SK-N-SH treated with all-trans-retinoic acid at 6 μM for 48 hours (cell line): ENCODE measurements around the gene PHF21B.

Experiments used
- CSDC2 ChIP-seq: fragments of 250-450 bp; sonication (Bioruptor Pico); IDR thresholded peaks from 2 replicates; pipeline ENCODE4 v1.5.0; 2020; ENCODE audit warnings: mild to moderate bottlenecking, moderate library complexity
- TCF4 ChIP-seq: fragments of 250-450 bp; sonication (Bioruptor Pico); IDR thresholded peaks from 2 replicates; pipeline ENCODE4 v1.8.0; 2021; ENCODE audit warnings: mild to moderate bottlenecking, moderate library complexity, borderline replicate concordance
- ZC3H10 ChIP-seq: fragments of 250-450 bp; sonication (Bioruptor Pico); IDR thresholded peaks from 2 replicates; pipeline ENCODE4 v1.5.1; 2021; ENCODE audit warnings: mild to moderate bottlenecking, moderate library complexity
- ZNF565 ChIP-seq: fragments of 450-650 bp; formaldehyde crosslinking; conservative IDR thresholded peaks from 2 replicates; pipeline ENCODE4 v1.5.0; 2020; ENCODE audit warnings: low read depth, mild to moderate bottlenecking, moderate library complexity
- TF ChIP-seq, protein P1 (sequence below): fragments of 250-450 bp; sonication (Bioruptor Pico); IDR thresholded peaks from 2 replicates; pipeline ENCODE4 v1.8.0; 2021; ENCODE audit warnings: low read depth, mild to moderate bottlenecking, moderate library complexity, borderline replicate concordance

GRCh38 chr22:44942979-44943700 is 66.7 kb downstream of the PHF21B start:
- TF ChIP-seq ZC3H10 (CRISPR knock-in tag) (no peak), TCF4 (CRISPR knock-in tag) (no peak), CSDC2 (no peak), ZNF565 (CRISPR knock-in tag) (no peak)
- TF ChIP-seq, protein P1, sequence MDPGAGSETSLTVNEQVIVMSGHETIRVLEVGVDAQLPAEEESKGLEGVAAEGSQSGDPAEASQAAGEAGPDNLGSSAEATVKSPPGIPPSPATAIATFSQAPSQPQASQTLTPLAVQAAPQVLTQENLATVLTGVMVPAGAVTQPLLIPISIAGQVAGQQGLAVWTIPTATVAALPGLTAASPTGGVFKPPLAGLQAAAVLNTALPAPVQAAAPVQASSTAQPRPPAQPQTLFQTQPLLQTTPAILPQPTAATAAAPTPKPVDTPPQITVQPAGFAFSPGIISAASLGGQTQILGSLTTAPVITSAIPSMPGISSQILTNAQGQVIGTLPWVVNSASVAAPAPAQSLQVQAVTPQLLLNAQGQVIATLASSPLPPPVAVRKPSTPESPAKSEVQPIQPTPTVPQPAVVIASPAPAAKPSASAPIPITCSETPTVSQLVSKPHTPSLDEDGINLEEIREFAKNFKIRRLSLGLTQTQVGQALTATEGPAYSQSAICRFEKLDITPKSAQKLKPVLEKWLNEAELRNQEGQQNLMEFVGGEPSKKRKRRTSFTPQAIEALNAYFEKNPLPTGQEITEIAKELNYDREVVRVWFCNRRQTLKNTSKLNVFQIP = no peak
